GM10248 (cell line): Measurements from ENCODE around the gene MAPKBP1.

ENCODE experiments used
- CTCF ChIA-PET: fragments of 300-600 bp; sonication (Branson Sonifier 250); formaldehyde crosslinking; extraction: SDS; loops from one replicate; lab custom pipeline; 2021; ENCODE audit warnings: antibody characterized with exemption; lab: Yijun Ruan, JAX
- POLR2A ChIA-PET: fragments of 350-650 bp; sonication (Branson Sonifier 250); formaldehyde crosslinking; extraction: SDS; loops from one replicate; lab custom pipeline; 2020; ENCODE audit warnings: antibody characterized with exemption; lab: Yijun Ruan, JAX
- DNase-seq: peaks from one replicate; pipeline ENCODE4 v3.0.0; 2012; ENCODE audit errors: extremely low spot score
- TF ChIP-seq, protein P1 (sequence below): IDR thresholded peaks from 2 replicates; pipeline ENCODE4 v1.5.1; 2012; ENCODE audit warnings: mild to moderate bottlenecking, low read depth; ENCODE audit errors: extremely low read depth, missing control alignments, control extremely low read depth

Gene MAPKBP1

DNA sequence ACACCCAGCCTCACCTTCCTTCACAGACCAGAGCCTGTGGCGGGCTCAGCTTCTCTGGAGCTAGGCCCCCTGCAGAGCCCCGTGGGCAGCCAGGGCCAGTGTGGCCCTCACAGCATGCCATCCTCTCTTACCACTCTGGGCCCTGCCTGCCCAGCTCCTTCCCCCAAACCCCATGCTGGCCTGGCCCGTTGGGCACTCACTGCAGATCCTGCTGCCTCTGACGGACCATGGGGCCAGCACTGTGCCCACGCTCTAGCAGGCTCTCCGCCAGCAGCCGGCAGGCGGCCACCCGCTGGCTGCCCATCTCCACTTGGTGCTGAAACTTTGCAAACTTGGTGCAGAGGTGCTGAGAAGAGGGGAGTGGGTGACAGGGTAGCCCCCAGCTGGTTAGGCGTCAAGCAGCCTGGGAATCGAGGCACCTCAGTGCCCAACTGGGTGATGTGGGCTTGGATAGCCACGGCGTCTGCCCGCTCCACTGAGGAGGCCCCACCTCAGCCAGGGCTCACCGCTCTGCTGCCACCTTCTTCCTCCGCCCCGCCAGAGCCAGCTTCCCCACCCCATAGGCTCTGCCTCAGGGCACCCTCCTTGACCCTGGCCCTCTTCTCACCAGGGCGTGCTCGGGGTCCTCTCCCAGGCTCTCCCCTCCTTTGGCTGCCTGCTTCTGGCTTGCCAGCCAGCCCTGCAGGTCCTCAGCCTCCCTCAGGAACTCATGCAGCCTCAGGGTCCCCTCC, 97.1 kb downstream of the MAPKBP1 start:
- CTCF ChIA-PET, result interaction anchor here (1.3 kb wide), 1 partner anchor 61 kb away, joined by 3 read pairs; no protein-coding TSS in a partner anchor
- POLR2A ChIA-PET, result no interaction called here
- TF ChIP-seq, protein P1, sequence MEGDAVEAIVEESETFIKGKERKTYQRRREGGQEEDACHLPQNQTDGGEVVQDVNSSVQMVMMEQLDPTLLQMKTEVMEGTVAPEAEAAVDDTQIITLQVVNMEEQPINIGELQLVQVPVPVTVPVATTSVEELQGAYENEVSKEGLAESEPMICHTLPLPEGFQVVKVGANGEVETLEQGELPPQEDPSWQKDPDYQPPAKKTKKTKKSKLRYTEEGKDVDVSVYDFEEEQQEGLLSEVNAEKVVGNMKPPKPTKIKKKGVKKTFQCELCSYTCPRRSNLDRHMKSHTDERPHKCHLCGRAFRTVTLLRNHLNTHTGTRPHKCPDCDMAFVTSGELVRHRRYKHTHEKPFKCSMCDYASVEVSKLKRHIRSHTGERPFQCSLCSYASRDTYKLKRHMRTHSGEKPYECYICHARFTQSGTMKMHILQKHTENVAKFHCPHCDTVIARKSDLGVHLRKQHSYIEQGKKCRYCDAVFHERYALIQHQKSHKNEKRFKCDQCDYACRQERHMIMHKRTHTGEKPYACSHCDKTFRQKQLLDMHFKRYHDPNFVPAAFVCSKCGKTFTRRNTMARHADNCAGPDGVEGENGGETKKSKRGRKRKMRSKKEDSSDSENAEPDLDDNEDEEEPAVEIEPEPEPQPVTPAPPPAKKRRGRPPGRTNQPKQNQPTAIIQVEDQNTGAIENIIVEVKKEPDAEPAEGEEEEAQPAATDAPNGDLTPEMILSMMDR, result no peak
- no peak for DNase-seq

DNA sequence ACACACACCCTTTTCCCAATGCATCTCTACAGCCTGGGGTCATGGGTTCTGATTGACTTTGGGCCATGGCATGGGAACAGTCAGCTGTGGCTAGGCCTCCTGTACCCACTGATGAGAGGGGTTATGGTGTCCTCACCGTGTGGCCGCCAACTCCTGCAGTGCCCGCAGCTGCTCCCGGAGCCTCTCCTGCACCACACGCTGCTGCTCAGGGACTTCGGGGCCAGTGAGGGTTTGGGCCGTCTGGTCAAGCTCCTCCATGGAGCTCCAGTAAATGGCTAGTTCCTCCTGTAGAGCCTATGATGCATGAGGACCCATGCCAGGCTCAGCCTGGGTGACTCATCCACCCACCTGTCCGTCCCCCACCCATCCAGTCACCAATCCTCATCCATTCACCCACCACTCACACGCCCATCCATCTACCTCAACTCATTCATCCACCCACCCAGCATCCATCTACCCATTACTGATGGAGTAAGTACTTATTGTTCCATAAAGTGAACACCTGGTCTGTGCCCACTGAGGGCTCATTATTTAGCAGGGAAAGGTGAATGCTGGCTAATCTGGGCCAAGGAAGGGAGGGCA, 98.0 kb downstream of the MAPKBP1 start:
- TF ChIP-seq, protein P1, result no peak
- DNase-seq, result no peak
- ChIA-PET POLR2A (no interaction called here), CTCF (no interaction called here)

DNA sequence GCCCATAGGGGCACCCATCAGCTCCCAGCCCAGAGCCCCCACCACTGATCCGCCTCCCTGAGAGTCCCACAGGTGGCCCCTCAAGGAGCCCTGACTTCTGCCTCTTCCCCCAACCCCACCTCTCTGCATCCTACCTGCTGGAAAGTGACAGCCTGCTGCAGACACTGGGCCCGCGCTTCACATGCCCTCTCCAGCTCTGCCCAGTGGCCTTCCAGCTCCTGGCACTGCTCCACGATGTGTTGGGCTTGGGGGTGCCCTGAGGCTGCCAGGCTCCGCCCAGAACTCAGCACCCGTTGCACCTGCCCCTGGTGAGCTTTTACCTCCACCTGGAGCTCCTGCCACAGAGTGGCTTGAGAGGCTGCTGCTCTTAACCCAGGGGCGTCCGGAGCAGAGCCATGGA, 99.4 kb downstream of the MAPKBP1 start:
- ChIA-PET CTCF (interaction anchor here (0.8 to 1.6 kb wide), 4 partner anchors 9 to 30 kb away, joined by 3 to 6 read pairs (median 4); no protein-coding TSS in a partner anchor), POLR2A (no interaction called here)
- TF ChIP-seq, protein P1, result no peak
- no peak for DNase-seq

DNA sequence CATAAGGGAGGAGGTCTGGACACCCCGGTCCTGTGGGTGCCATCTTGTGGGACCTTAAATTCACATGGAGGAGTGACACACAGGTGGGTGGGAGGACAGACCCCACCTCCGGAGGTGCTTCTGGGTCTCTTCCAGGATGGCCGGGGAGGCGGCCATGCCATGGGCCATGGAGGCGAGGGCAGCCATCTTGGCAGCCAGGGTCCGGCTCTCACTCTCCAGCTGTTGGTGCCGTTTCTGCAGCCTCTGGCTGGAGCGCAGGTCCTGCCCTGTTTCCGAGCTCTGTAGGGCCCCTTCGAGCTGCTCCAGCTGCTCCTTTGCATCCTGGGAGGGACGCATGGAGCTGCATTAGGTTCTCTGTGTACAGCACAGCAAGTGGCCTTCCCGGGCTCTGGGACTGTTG, 100.5 kb downstream of the MAPKBP1 start:
- TF ChIP-seq, protein P1, result no peak
- DNase-seq, result no peak
- CTCF ChIA-PET, result interaction anchor here (0.8 to 1.4 kb wide), 2 partner anchors 10 to 13 kb away, joined by 3 to 4 read pairs; no protein-coding TSS in a partner anchor
- POLR2A ChIA-PET, result no interaction called here

DNA sequence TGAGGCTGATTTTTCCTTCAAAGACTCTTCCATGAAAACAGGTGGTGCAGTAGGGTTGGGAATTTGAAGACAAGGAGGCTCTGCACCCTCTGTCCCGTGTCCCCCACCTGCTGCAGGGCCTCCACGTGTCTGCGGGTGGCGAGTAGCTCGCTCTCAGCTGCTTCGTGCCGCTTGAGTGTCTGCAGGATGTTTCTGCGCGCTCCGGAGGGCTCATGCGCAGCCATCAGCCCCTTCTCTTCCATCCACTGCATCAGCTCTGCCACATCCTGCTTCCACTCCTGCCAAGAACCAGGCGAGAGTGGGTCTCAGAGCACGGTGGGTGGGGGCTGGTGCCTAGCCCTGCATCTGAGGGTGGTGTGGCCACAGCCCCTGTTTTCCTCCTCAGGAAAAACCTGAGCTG, 101.7 kb downstream of the MAPKBP1 start:
- ChIA-PET POLR2A (no interaction called here), CTCF (interaction anchor here (1.0 to 2.0 kb wide), 5 partner anchors 12 to 61 kb away, joined by 3 to 5 read pairs (median 3); partner anchors contain the start of gene SPTBN5)
- no peak for DNase-seq

DNA sequence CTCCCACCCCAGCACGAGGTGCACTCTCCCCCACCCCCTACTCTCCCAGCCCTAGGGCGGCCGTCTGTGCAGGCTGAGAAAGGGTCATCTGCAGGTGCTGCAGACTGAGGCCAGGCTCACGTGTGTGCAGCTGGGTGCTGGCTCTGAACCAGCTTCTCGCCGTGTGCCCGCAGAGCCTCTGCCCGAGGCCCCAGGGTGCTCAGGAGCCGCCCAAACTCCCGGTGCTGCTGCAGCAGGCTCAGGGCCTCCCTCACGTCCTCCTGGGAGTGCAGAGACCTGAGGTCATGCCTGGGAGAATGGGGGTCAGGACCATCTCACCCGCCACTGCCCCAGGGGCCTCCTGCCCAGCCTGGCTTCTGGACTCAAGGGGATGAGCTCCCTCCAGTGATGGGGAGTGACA, 102.4 kb downstream of the MAPKBP1 start:
- ChIA-PET POLR2A (no interaction called here), CTCF (interaction anchor here (1.0 to 2.0 kb wide), 4 partner anchors 11 to 60 kb away, joined by 3 to 5 read pairs (median 4); no protein-coding TSS in a partner anchor)
- TF ChIP-seq, protein P1, result no peak
- no peak for DNase-seq

More for the DNA sequence above, 101.7 kb downstream of the MAPKBP1 start:
- TF ChIP-seq, protein P1, result no peak
